GM12891 (cell line): ENCODE measurements around the gene BCAS2.

ENCODE experiments used
- PAX5 ChIP-seq: IDR thresholded peaks from 2 replicates; pipeline ENCODE4 v1.6.1; 2011; ENCODE audit warnings: low read length, moderate library complexity, mild to moderate bottlenecking; ENCODE audit not compliant: insufficient read depth, severe bottlenecking
- POLR2A ChIP-seq: IDR thresholded peaks from 2 replicates; pipeline ENCODE4 v1.6.1; 2011; ENCODE audit warnings: low read depth, low read length, control low read depth
- POLR2AphosphoS5 ChIP-seq: IDR thresholded peaks from 2 replicates; pipeline ENCODE4 v1.6.1; 2011; ENCODE audit warnings: low read depth, low read length, control low read depth
- SPI1 ChIP-seq: IDR thresholded peaks from 2 replicates; pipeline ENCODE4 v1.6.1; 2011; ENCODE audit warnings: low read depth, low read length, control low read depth
- TAF1 ChIP-seq: IDR thresholded peaks from 2 replicates; pipeline ENCODE4 v1.6.1; 2011; ENCODE audit warnings: low read depth, low read length, control low read depth

- TF ChIP-seq POLR2A (no peak), TAF1 (no peak), POLR2AphosphoS5 (no peak), PAX5 (no peak), SPI1 (no peak)
These were observed 59.8 kb downstream of the BCAS2 start for GRCh38 chr1:114521396-114522263.
